ENCODE data around the gene CNKSR3. TPM values are rescaled to one million over a fixed set of nuclear protein-coding genes. Genes with fewer than 3 reads are reported as not detected.

The CNKSR3 gene
- total RNA-seq, 1 experiment from 2014 or later = 5.6 TPM

DNA sequence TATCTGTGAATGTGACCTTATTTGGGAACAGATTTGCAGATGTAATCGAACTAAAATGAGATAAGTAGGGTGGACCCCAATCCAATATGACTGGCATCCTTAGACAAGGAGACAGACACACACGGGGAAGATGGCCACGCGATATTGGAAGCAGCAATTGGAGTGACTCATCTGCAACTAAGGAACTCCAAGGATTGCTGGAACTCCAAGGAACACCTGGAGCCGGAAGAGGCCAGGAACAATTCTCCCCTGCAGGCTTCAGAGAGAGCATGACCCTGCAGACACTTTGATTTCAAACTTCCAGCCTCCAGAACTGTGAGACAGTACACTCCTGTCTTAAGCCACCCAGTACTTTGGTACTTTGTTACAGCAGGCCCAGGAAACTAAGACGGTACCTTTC is 19.5 kb upstream of the CNKSR3 start:
- Histone ChIP-seq H2BK120ac (ENCODE audit: low read depth, low read length, poor library complexity, severe bottlenecking) (no peak overlapping the region), H3K27ac (ENCODE audit: insufficient read length, low read depth, low read length) (no peak overlapping the region), H3K79me1 (ENCODE audit: insufficient read depth, low read depth, low read length, poor library complexity, severe bottlenecking) (no peaks in the 10 kb centered on the region), H3K4ac (ENCODE audit: low read depth, low read length) (no peak overlapping the region), H4K20me1 (ENCODE audit: control insufficient read depth, insufficient read depth, insufficient read length) (no peaks in the 10 kb centered on the region), H2BK20ac (ENCODE audit: low read depth, low read length, poor library complexity, severe bottlenecking) (no peak overlapping the region), H2BK5ac (ENCODE audit: insufficient read length, low read length) (no peak overlapping the region), H2BK12ac (ENCODE audit: insufficient read length, low read depth, low read length) (no peak overlapping the region), H3K9ac (ENCODE audit: extremely low read depth, insufficient read length, low read length) (no peak overlapping the region), H4K91ac (ENCODE audit: insufficient read length, low read depth, low read length) (no peak overlapping the region), H3K27me3 (ENCODE audit: insufficient read depth, low read length) (no peaks in the 10 kb centered on the region), H3K23ac (ENCODE audit: insufficient read length, low read depth, low read length) (no peak overlapping the region), H2AFZ (ENCODE audit: low read length) (no peak overlapping the region), H2AK5ac (ENCODE audit: insufficient read length, low read length) (no peak overlapping the region), H3K9me3 (ENCODE audit: control insufficient read depth, low read depth, low read length) (no peaks in the 10 kb centered on the region), H4K8ac (replicated peaks; ENCODE audit: insufficient read length, low read depth, low read length) (no peak overlapping the region), H3K23me2 (ENCODE audit: insufficient read length, low read depth, low read length, poor library complexity, severe bottlenecking) (no peaks in the 10 kb centered on the region), H3K4me2 (ENCODE audit: insufficient read depth, insufficient read length, low read length) (no peak overlapping the region), H3K4me1 (ENCODE audit: insufficient read depth, low read length) (no peaks in the 10 kb centered on the region), H4K5ac (ENCODE audit: insufficient read length, low read depth, low read length) (no peak overlapping the region), H3K79me2 (ENCODE audit: insufficient read depth, low read length) (no peaks in the 10 kb centered on the region), H3T11ph (ENCODE audit: low read length) (no peak overlapping the region), H3K56ac (ENCODE audit: insufficient read length, low read depth, low read length) (no peak overlapping the region), H3K14ac (ENCODE audit: insufficient read depth, low read length) (no peak overlapping the region), H3K18ac (ENCODE audit: insufficient read length, low read depth, low read length) (peak overlapping the region; percentile 47), H2BK15ac (ENCODE audit: low read depth, low read length) (no peak overlapping the region)
- Mint-ChIP-seq H3K9me3 (no peaks in the 10 kb centered on the region), H3K27ac (no peak overlapping the region), H3K4me3 (no peak overlapping the region), H3K4me1 (no peaks in the 10 kb centered on the region), H3K27me3 (ENCODE audit: low read depth) (no peaks in the 10 kb centered on the region; the same call in 1 of the 2 replicates), H3K36me3 (ENCODE audit: insufficient read depth in 1 of 3, low read depth in 3 of 3) (no peaks in the 10 kb centered on the region)
- no peak for DNase-seq
- TF ChIP-seq, protein P1, sequence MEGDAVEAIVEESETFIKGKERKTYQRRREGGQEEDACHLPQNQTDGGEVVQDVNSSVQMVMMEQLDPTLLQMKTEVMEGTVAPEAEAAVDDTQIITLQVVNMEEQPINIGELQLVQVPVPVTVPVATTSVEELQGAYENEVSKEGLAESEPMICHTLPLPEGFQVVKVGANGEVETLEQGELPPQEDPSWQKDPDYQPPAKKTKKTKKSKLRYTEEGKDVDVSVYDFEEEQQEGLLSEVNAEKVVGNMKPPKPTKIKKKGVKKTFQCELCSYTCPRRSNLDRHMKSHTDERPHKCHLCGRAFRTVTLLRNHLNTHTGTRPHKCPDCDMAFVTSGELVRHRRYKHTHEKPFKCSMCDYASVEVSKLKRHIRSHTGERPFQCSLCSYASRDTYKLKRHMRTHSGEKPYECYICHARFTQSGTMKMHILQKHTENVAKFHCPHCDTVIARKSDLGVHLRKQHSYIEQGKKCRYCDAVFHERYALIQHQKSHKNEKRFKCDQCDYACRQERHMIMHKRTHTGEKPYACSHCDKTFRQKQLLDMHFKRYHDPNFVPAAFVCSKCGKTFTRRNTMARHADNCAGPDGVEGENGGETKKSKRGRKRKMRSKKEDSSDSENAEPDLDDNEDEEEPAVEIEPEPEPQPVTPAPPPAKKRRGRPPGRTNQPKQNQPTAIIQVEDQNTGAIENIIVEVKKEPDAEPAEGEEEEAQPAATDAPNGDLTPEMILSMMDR (conservative IDR thresholded peaks at IDR 0.05) = no peak
- no CpG with 5 or more reads among the region's 6 CpGs for WGBS (ENCODE audit: extremely low coverage, insufficient read length, low lambda C conversion rate)

All from H9 (cell line).